Heart right ventricle (tissue), 16 donors: Measurements from ENCODE around the gene TRRAP. TPM values are rescaled to one million over a fixed set of nuclear protein-coding genes. Genes with fewer than 3 reads are reported as not detected.

ENCODE experiments used
- ATAC-seq, 8 donors: fragments of 200-7000 bp; cut with Tn5 transposase; one replicate each; pipeline ENCODE4 v1.9.1; 2020; ENCODE audit warnings: mild to moderate bottlenecking in 8 of 8, moderate library complexity in 8 of 8, moderate number of reproducible peaks in 1 of 8
- DNase-seq, 2 donors: peaks; one replicate each; pipeline ENCODE4 v3.0.0-alpha.2; 2020
- H3K27ac ChIP-seq, 10 donors: fragments of 200-600 bp; sonication (generic) in 2 of 10; one replicate each; pipeline versions ENCODE4 v1.5.0 to v1.8.0; 2020 to 2022; ENCODE audit warnings: mild to moderate bottlenecking in 3 of 10
- H3K27me3 ChIP-seq, 7 donors: fragments of 200-600 bp; one replicate each; pipeline ENCODE4 v1.8.0; 2021 to 2022; ENCODE audit warnings: mild to moderate bottlenecking in 2 of 7
- H3K36me3 ChIP-seq, 9 donors: fragments of 200-600 bp; sonication (generic) in 1 of 9; one replicate each; pipeline versions ENCODE4 v1.5.0 to v1.8.0; 2020 to 2022; ENCODE audit warnings: mild to moderate bottlenecking in 2 of 9
- H3K4me1 ChIP-seq, 9 donors: fragments of 200-600 bp; sonication (generic) in 1 of 9; one replicate each; pipeline versions ENCODE4 v1.5.0 to v1.8.0; 2020 to 2022; ENCODE audit warnings: mild to moderate bottlenecking in 4 of 9
- H3K4me3 ChIP-seq, 10 donors: fragments of 200-600 bp; sonication (generic) in 2 of 10; one replicate each; pipeline versions ENCODE4 v1.5.0 to v1.8.0; 2020 to 2022; ENCODE audit warnings: mild to moderate bottlenecking in 7 of 10, moderate library complexity in 2 of 10
- H3K9me3 ChIP-seq, 11 donors: fragments of 200-600 bp in 10 of 11; sonication (generic) in 2 of 11; one replicate each; pipeline versions ENCODE4 v1.5.0 to v1.8.0; 2013 to 2022; ENCODE audit warnings: mild to moderate bottlenecking in 2 of 11, control low read depth in 1 of 11, moderate library complexity in 1 of 11
- CTCF ChIP-seq, 9 donors: fragments of 200-600 bp; sonication (generic) in 2 of 9; IDR thresholded peaks; one replicate each; pipeline versions ENCODE4 v1.5.0 to v1.8.0; 2021 to 2022; ENCODE audit warnings: antibody characterized with exemption in 9 of 9, mild to moderate bottlenecking in 5 of 9, moderate library complexity in 1 of 9
- WGBS, 2 donors: extraction: QIAGEN DNeasy Blood & Tissue Kit; methylation state at CpG; one replicate each; pipeline ENCODE4 v1.1.7; 2013; ENCODE audit warnings: inconsistent platforms in 1 of 2; 5-methylcytosine and 5-hydroxymethylcytosine counted together
- intact Hi-C, 10 donors: fragments of 100-400 bp; cut with DNase I; formaldehyde crosslinking; loops; one replicate each; pipeline versions ENCODE4 v1.11.1 to v1.14.2; 2022
- polyA plus RNA-seq, 2 donors: library from polyadenylated mRNA; stranded (reverse); fragments of 200-250 nt; gene quantifications; one replicate each; pipeline ENCODE4 v1.2.3, GENCODE V29; 2013
- total RNA-seq, 10 donors: library from RNA; stranded (reverse); fragmentation: NEBNext Ultra II Directional in 3 of 10; extraction: Animal tissue kit (Norgen Biotek cat#: 25700) in 3 of 10; gene quantifications; one replicate each; pipeline versions ENCODE4 v1.2.1 to v1.2.4, GENCODE V29; 2021 to 2023
- donor health status: Arrhythmogenic right ventricular cardiomyopathy.
- donor health status: ischemic (EF 13 %, LVEDD 7.1; RV severe dilation, severe dysfunction).
- donor health status: healthy with polysubstance abuse.
- donor health status: DM: no; HTN: yes; CAD: no.
- donor health status: DM: no; HTN: no; CAD: no.
- donor health status: ischemic (EF 25% LVEDD 6.9; RV normal size, moderate dysfunction).
- donor health status: ischemic (EF 25% LVEDD 5.7; RV mildly dilated, moderate dysfunction).
- donor health status: healthy.
- donor health status: DM: yes; HTN: yes; CAD: no.
- donor health status: Ischemic cardiomyopathy.
- donor health status: ischemic (EF 35%, LVEDD 5.7; RV mildly dilated, moderate dysfunction).
- donor health status: nonischemic (EF 11% LVEDD 7.7; RV severe dilation, severe dysfunction).
- donor health status: DM: yes; HTN: yes; CAD: no.
- donor health status: PGD.
- donor health status: ischemic (EF 29% LVEDD 5.4; RV normal size, mild dysfunction).
- donor health status: nonischemic (EF 23%, LVEDD 6.1; RV moderate dilation, normal function).

The TRRAP gene
- total and polyA plus RNA-seq, 12 donors = 4.8 to 25.1 (median 21.3) TPM

DNA sequence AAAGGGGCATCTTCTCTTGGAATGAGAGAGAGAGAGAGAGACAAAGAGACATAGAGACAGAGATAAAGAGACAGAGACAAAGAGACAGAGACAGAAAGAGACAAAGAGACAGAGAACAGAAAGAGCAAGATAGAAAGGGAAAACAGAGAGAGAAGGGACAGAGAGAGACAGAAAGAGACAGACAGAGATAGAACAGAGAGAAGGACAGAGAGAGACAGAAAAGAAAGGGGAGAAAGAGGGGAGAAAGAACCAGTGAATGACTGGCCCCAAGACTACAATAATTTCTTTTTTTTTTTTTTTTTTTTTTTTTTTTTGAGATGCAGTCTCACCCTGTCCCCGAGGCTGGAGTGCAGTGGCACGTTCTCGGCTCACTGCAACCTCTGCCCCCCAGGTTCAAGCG is 16.1 kb upstream of the TRRAP start:
- H3K27me3 ChIP-seq = peaks cover 0 to 18% (median 9%) of the 10 kb centered on the region in 7 donors
- intact Hi-C loops = no loop called here
- 79 to 90% methylated on average over 4 of the region's 4 CpGs for WGBS, 2 donors

GRCh38 chr7:98862716-98863420 is 15.5 kb upstream of the TRRAP start:
- intact Hi-C loops = no loop called here
- Histone ChIP-seq H3K36me3 (no peaks in the 10 kb centered on the region), H3K4me3 (no peak overlapping the region), H3K9me3 (no peaks in the 10 kb centered on the region), H3K4me1 (peaks cover 0 to 10% (median 0%) of the 10 kb centered on the region in 9 donors), H3K27ac (no peak overlapping the region), H3K27me3 (peaks cover 0 to 23% (median 9%) of the 10 kb centered on the region in 7 donors)
- DNase-seq (no peak), ATAC-seq (no peak)
- 93 to 95% methylated on average over 29 of the region's 29 CpGs for WGBS, 2 donors
- TF ChIP-seq CTCF (IDR thresholded peaks at IDR 0.05) = no peak

More for the DNA sequence above, 16.1 kb upstream of the TRRAP start:
- Histone ChIP-seq H3K36me3 (no peaks in the 10 kb centered on the region), H3K27ac (no peak overlapping the region), H3K4me1 (peaks cover 0 to 4% (median 0%) of the 10 kb centered on the region in 9 donors), H3K9me3 (no peaks in the 10 kb centered on the region), H3K4me3 (no peak overlapping the region)
- TF ChIP-seq CTCF (IDR thresholded peaks at IDR 0.05) = no peak
- ATAC-seq (no peak), DNase-seq (no peak)

GRCh38 chr7:98863601-98864000 is 14.7 kb upstream of the TRRAP start:
- TF ChIP-seq CTCF (IDR thresholded peaks at IDR 0.05) = no peak
- H3K4me3 ChIP-seq = no peak overlapping the region
- peaks cover 0 to 25% (median 6%) of the 10 kb centered on the region in 7 donors for H3K27me3 ChIP-seq
- WGBS, 2 donors = 90 to 92% methylated on average over 2 of the region's 2 CpGs
- peaks cover 0 to 10% (median 0%) of the 10 kb centered on the region in 9 donors for H3K4me1 ChIP-seq
- no peaks in the 10 kb centered on the region for H3K9me3 ChIP-seq
- intact Hi-C loops = no loop called here
- no peaks in the 10 kb centered on the region for H3K36me3 ChIP-seq
- no peak for ATAC-seq
- no peak for DNase-seq
- H3K27ac ChIP-seq = no peak overlapping the region

- no peaks in the 10 kb centered on the region for H3K9me3 ChIP-seq
- peaks cover 0 to 15% (median 5%) of the 10 kb centered on the region in 9 donors for H3K4me1 ChIP-seq
- ATAC-seq (no peak), DNase-seq (no peak)
- no peak overlapping the region for H3K4me3 ChIP-seq
- WGBS, 2 donors = 73 to 75% methylated on average over 14 of the region's 14 CpGs
- peaks cover 0 to 33% (median 18%) of the 10 kb centered on the region in 7 donors for H3K27me3 ChIP-seq
- no peak for TF ChIP-seq CTCF (IDR thresholded peaks at IDR 0.05)
- intact Hi-C loops = no loop called here
- no peak overlapping the region for H3K27ac ChIP-seq
- no peaks in the 10 kb centered on the region for H3K36me3 ChIP-seq
Observed at GRCh38 chr7:98864731-98865453, 13.4 kb upstream of the TRRAP start.
